GM06990 (cell line): ENCODE results near the gene FAM107B.

ENCODE experiments used
- DNase-seq: peaks from one replicate; pipeline ENCODE4 v3.0.0-alpha.2; 2011; ENCODE audit not compliant: insufficient read length; ENCODE audit errors: extremely low read depth
- H3K27me3 ChIP-seq: replicated peaks from 2 replicates; pipeline ENCODE4 v1.6.0; 2011; ENCODE audit warnings: low read length; ENCODE audit not compliant: control insufficient read depth, insufficient read depth
- H3K36me3 ChIP-seq: 2 replicates; pipeline ENCODE4 v1.5.1; 2011; ENCODE audit warnings: low read length; ENCODE audit not compliant: control insufficient read depth, insufficient read depth
- H3K4me3 ChIP-seq: replicated peaks from 2 replicates; pipeline ENCODE4 v1.5.1; 2011; ENCODE audit warnings: low read depth, mild to moderate bottlenecking, control low read depth, low read length
- CTCF ChIP-seq: IDR thresholded peaks from 2 replicates; pipeline ENCODE4 v1.5.1; 2011; ENCODE audit warnings: low read length, control low read depth, mild to moderate bottlenecking, inconsistent platforms; ENCODE audit not compliant: insufficient read depth, poor library complexity, severe bottlenecking

The FAM107B gene

DNA sequence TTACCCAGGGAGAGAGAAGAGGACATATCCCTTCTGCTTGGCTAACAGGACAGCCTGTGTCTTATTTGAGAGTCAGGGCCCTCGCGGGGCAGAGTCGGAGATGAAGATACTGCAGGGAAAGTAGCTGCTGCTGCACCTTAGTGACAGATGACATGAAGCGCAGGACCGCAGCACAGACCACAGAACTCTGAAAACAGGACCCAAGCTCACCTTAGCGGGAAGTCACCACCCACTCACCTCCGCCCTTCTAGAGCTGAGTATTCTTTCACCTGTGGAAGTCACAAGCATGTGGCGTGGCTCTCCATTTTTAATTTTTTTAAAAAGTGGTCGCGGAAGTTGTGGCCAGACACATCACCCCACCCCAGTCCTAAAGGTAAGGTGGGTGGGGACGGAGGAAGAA lies 191.4 kb downstream of the FAM107B start:
- DNase-seq = no peak
- Histone ChIP-seq H3K36me3 (no peaks in the 10 kb centered on the region), H3K27me3 (no peaks in the 10 kb centered on the region), H3K4me3 (no peak overlapping the region)
- no peak for TF ChIP-seq CTCF

- no peak for TF ChIP-seq CTCF
- no peak for DNase-seq
- Histone ChIP-seq H3K36me3 (no peaks in the 10 kb centered on the region), H3K27me3 (no peaks in the 10 kb centered on the region), H3K4me3 (no peak overlapping the region)
These were observed 193.0 kb downstream of the FAM107B start for GRCh38 chr10:14581553-14582321.

GRCh38 chr10:14580671-14581332 lies 193.9 kb downstream of the FAM107B start:
- Histone ChIP-seq H3K27me3 (no peaks in the 10 kb centered on the region), H3K36me3 (peaks cover under 1% of the 10 kb centered on the region), H3K4me3 (no peak overlapping the region)
- no peak for TF ChIP-seq CTCF
- DNase-seq = no peak

- Histone ChIP-seq H3K27me3 (no peaks in the 10 kb centered on the region), H3K4me3 (no peak overlapping the region), H3K36me3 (peaks cover 3% of the 10 kb centered on the region)
- DNase-seq = no peak
- TF ChIP-seq CTCF = no peak
These were observed 195.3 kb downstream of the FAM107B start for GRCh38 chr10:14579405-14579804.

DNA sequence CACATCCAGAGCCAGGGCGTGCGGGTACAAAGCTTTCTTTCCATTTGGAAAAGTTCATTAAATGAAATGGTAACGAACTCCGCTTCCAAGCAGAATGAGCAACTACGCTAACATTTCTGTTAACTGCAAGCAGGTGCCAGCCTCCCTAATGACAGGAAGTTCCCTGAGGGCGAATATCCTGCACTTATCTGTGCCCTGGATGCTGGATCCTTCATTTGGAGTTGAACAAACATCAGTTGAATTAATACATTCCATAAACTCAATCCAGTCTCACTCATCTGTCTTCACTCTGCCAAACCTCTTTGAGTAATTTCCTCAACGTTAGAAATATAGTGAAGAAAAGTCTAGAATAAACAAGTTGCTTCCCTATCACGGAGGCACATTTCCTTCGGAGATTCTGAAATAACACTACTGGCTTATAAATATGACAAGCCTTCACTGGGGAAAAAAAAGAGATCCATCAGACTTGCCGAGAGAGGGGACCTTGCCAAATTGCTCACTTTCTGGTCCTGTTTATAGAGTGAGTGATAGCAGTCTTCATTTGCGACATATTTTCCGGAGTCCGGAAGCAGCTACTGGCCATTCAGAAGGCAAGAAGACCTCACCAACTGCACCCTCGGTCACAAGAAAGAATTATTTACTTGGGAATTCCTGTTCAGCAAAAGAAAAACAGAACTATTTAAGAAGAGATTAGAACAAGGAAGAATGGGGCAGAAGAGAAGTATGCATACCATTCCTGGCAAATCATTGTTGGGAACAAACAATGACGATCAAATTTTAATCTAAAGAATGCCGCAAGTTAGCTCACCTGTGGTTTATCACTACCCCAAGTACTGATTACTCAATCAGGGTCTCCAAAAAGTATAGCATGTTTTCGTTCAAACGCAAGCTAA lies 196.4 kb downstream of the FAM107B start:
- no peak overlapping the region for H3K4me3 ChIP-seq
- no peaks in the 10 kb centered on the region for H3K27me3 ChIP-seq
- DNase-seq = no peak
- peaks cover 3% of the 10 kb centered on the region for H3K36me3 ChIP-seq
- no peak for TF ChIP-seq CTCF
